HG02642 (cell line): ENCODE measurements around the gene PCDHA1.
"Not testable (repeated sequence)": the region's sequence is repeated elsewhere in the genome, so short reads cannot be mapped to it uniquely, and the experiment has no call there.

ENCODE experiments used
- ATAC-seq: cut with Tn5 transposase; IDR thresholded peaks from one replicate; pipeline ENCODE4 v1.9.1; 2021; ENCODE audit warnings: mild to moderate bottlenecking; ENCODE audit not compliant: unreplicated experiment, poor library complexity

The PCDHA1 gene

GRCh38 chr5:140848139-140849102 is 62.5 kb downstream of the PCDHA1 start, which contains the start of gene PCDHA9:
TSS of gene PCDHA9 (plus strand) at chr5:140848382. CDS start at chr5:140848496, 114 bp downstream.
- not testable (repeated sequence) for ATAC-seq

GRCh38 chr5:140849831-140850634 is 64.1 kb downstream of the PCDHA1 start:
- not testable (repeated sequence) for ATAC-seq

- no peak for ATAC-seq
Measured at GRCh38 chr5:140855772-140856674, 70.1 kb downstream of the PCDHA1 start, which contains the start of gene PCDHA10. TSS of gene PCDHA10 (plus strand) at chr5:140855897. CDS start at chr5:140856049, 152 bp downstream.

- no peak for ATAC-seq
Measured at GRCh38 chr5:140857177-140857986, 71.4 kb downstream of the PCDHA1 start.

GRCh38 chr5:140857987-140858240 is 72.0 kb downstream of the PCDHA1 start:
- no peak for ATAC-seq

- ATAC-seq, result no peak
Measured at GRCh38 chr5:140862441-140863295, 76.7 kb downstream of the PCDHA1 start.

- no peak for ATAC-seq
Measured at GRCh38 chr5:140868721-140869554, 83.0 kb downstream of the PCDHA1 start, which contains the start of gene PCDHA11. TSS of gene PCDHA11 (plus strand) at chr5:140868957. CDS start at chr5:140869104, 147 bp downstream.

GRCh38 chr5:140869555-140869886 is 83.6 kb downstream of the PCDHA1 start:
- no peak for ATAC-seq

- ATAC-seq, result no peak
Measured at GRCh38 chr5:140870221-140871201, 84.6 kb downstream of the PCDHA1 start.

GRCh38 chr5:140875085-140876065 is 89.4 kb downstream of the PCDHA1 start, which contains the start of gene PCDHA12:
TSS of gene PCDHA12 (plus strand) at chr5:140875308. CDS start at chr5:140875473, 165 bp downstream.
- ATAC-seq, result no peak

GRCh38 chr5:140876541-140877261 is 90.8 kb downstream of the PCDHA1 start:
- ATAC-seq, result not testable (repeated sequence)

GRCh38 chr5:140877262-140877581 is 91.3 kb downstream of the PCDHA1 start:
- ATAC-seq, result no peak

GRCh38 chr5:140881889-140882590 is 96.1 kb downstream of the PCDHA1 start, which contains the start of gene PCDHA13:
TSS of gene PCDHA13 (plus strand) at chr5:140882124. CDS start at chr5:140882269, 145 bp downstream.
- no peak for ATAC-seq

- no peak for ATAC-seq
Measured at GRCh38 chr5:140882591-140882899, 96.6 kb downstream of the PCDHA1 start.
